ENCODE measurements around the gene OSTF1.

Gene OSTF1

GRCh38 chr9:75123696-75124095, 35.4 kb downstream of the OSTF1 start:
- DNase-seq: no peak

- no peak for DNase-seq
Observed at GRCh38 chr9:75128535-75128934, 40.2 kb downstream of the OSTF1 start.

GRCh38 chr9:75130172-75130571, 41.9 kb downstream of the OSTF1 start:
- no peak for DNase-seq

GRCh38 chr9:75130621-75131230, 42.4 kb downstream of the OSTF1 start:
- no peak for DNase-seq

- no peak for DNase-seq
Observed at GRCh38 chr9:75131700-75132099, 43.4 kb downstream of the OSTF1 start.

- DNase-seq: no peak
Observed at GRCh38 chr9:75132244-75132643, 43.9 kb downstream of the OSTF1 start.

- DNase-seq: no peak
Observed at GRCh38 chr9:75133396-75133795, 45.1 kb downstream of the OSTF1 start.

DNA sequence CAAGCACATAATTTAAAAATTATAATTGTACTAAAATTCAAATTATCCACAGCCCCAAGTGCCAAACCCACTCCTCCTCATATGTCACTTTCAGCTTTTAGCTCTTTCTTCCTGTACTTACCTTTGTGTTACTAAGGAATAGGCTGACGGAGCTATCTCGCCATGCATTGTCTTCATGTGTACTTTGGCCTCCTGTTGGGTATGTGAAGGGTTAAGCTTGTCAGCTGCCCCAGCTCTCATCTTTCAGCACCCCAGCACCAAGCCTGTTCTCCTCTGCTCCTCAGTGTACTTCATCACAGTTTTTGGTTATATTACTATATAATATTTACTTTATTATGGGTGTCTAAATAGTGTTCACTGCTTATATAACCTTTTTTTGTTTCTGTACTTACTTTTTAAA, 46.2 kb downstream of the OSTF1 start:
- DNase-seq: no peak

DNA sequence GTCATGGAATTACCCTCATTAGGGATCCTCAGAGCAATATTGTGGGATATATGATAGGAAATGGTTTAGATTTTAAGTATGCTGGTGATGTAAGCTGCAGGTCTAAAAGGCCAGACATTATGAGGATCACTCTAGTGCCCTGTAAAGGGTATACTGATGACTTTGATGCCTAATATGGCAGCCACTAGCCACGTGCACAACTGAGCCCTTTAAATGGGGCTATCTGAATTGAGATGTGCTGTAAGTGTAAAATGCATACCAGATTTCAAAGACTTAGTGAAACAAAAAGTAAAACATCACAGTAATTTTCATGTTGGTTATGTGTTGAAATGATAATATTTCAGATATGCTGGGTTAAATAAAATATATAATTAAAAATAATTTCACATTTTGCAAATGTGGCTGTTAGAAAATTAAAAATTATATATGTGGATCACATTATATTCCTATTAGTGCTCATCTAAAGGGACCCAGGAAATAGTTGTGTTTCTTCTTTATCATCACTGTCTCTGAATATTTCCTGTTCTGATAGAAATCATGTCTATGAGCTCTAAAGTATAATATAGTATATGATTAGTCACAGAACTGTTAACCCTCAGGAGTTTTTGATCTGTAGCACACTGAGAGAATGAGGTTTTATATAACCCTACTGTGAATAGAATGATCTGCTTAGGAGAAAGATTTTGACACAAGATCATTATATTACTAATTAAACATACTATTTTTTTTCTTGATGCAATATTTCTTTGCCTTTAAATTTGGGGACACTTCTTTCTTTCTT, 50.1 kb downstream of the OSTF1 start:
- DNase-seq: no peak

GRCh38 chr9:75139201-75139600, 50.9 kb downstream of the OSTF1 start:
- DNase-seq: no peak

GRCh38 chr9:75140261-75140660, 51.9 kb downstream of the OSTF1 start:
- DNase-seq: no peak

- DNase-seq: no peak
Observed at GRCh38 chr9:75142202-75142601, 53.9 kb downstream of the OSTF1 start.

GRCh38 chr9:75146229-75146628, 57.9 kb downstream of the OSTF1 start:
- peak; percentile 78 for DNase-seq

DNA sequence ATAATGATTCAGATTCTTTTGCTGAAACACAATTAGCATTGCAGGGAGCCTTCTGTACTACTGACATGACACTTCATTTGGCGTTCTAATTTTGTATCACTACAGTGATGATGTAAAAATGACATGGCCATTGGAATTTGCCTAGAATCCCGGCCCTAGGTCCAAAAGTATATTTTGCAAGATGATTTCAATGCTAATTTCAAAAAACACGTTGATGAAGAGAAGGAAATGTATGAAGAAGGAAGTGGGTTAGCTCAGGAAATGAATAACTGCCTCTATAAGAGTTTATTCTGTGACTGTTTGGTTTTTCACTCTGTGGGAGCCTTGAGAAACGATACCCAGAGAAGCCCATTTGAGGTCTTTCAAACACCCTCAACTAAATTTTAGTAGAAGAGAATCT, 59.3 kb downstream of the OSTF1 start:
- peak; percentile 43 for DNase-seq

GRCh38 chr9:75148561-75148960, 60.2 kb downstream of the OSTF1 start:
- DNase-seq: peak; percentile 86

GRCh38 chr9:75149841-75150241, 61.5 kb downstream of the OSTF1 start:
- DNase-seq: no peak

DNA sequence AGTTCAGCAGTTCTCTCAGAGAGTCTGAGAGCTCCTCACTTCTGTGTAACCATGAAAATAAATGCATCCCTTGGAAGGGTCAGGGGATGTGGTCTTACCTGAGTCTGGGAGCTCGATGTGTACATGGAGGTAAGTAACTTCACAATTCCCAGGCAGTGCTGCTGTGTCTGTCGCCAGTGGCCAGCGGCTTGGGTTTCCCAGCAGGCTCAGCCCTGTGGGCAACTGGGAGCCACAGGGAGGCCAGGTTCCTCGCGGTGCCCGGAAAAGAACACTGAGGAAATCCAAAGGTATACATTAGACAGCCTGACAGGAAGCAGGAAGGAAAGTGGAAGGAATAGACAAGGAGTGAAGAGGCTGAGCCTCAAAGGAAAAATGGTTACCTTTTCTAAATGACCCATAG, 62.2 kb downstream of the OSTF1 start:
- no peak for DNase-seq

GRCh38 chr9:75152416-75152815, 64.1 kb downstream of the OSTF1 start:
- DNase-seq: no peak

GRCh38 chr9:75156858-75157257, 68.5 kb downstream of the OSTF1 start:
- DNase-seq: no peak

GRCh38 chr9:75161116-75161857, 73.0 kb downstream of the OSTF1 start:
- DNase-seq: no peak

- DNase-seq: no peak
Observed at GRCh38 chr9:75163764-75164163, 75.5 kb downstream of the OSTF1 start.

DNA sequence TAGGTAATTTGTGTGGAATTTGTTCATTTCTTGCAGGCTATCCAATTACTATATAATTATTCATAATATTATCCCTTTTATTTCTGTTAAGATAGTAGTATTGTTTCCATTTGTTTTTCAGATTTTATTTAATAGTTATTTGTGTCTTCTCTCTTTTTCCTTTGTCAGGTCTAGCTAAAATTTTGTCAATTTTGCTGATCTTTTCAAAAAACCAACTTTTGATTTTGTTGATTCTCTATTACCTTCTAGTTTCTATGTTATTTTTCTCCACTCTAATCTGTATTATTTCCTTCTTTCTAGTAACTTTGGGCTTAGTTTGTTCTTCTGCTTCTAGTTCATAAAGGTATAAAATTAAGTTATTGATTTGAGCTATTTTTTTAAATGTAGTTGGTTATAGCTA, 76.3 kb downstream of the OSTF1 start:
- no peak for DNase-seq

DNA sequence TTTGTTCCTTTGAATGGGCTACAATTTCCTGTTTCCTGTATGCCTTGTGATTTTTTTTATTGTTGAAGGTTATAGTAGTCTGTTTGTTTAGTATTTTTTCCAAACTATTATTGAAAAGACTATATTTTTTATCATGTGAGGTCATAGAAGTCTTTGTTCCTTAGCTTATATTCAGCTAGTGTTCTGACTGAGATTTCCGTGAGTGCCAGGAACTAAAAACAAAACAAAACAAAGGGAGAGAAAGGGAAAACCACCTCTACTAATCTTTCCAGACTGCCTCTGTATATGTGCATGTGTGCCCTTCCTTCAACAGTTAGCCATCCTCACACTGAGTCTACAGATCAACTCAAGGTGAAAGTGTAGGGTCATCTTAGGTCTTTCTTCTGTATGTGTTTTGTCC, 79.0 kb downstream of the OSTF1 start:
- DNase-seq: no peak
